Parathyroid adenoma (tissue), 2 donors: Measurements from ENCODE around the gene DNAJC1.

Source experiments
- H2AFZ ChIP-seq: fragments of 300-600 bp; sonication (generic); one replicate; pipeline ENCODE4 v1.7.0; 2017; ENCODE audit warnings: antibody characterized with exemption, mild to moderate bottlenecking
- H3K27ac ChIP-seq: fragments of 300-600 bp; sonication (generic); one replicate; pipeline ENCODE4 v1.7.0; 2017
- H3K27me3 ChIP-seq: fragments of 300-600 bp; sonication (generic); one replicate; pipeline ENCODE4 v1.7.0; 2017; ENCODE audit warnings: low read length; ENCODE audit not compliant: control insufficient read depth, insufficient read depth
- H3K36me3 ChIP-seq: fragments of 300-600 bp; sonication (generic); one replicate; pipeline ENCODE4 v1.7.0; 2017; ENCODE audit warnings: low read length; ENCODE audit not compliant: control insufficient read depth, insufficient read depth
- H3K4me1 ChIP-seq: fragments of 300-600 bp; sonication (generic); one replicate; pipeline ENCODE4 v1.7.0; 2017; ENCODE audit warnings: control low read depth
- H3K4me2 ChIP-seq: fragments of 300-600 bp; sonication (generic); one replicate; pipeline ENCODE4 v1.7.0; 2017; ENCODE audit warnings: low read length
- H3K4me3 ChIP-seq: fragments of 300-600 bp; sonication (generic); one replicate; pipeline ENCODE4 v1.7.0; 2017; ENCODE audit warnings: low read depth, low read length
- H3K79me2 ChIP-seq: fragments of 300-600 bp; sonication (generic); one replicate; pipeline ENCODE4 v1.7.0; 2017; ENCODE audit warnings: control low read depth
- H3K9ac ChIP-seq: fragments of 300-600 bp; sonication (generic); one replicate; pipeline ENCODE4 v1.7.0; 2017; ENCODE audit warnings: mild to moderate bottlenecking
- H3K9me3 ChIP-seq: fragments of 300-600 bp; sonication (generic); one replicate; pipeline ENCODE4 v1.7.0; 2017; ENCODE audit warnings: low read length; ENCODE audit not compliant: control insufficient read depth
- TF ChIP-seq, protein P1 (sequence below): fragments of 300-600 bp; sonication (generic); IDR thresholded peaks from one replicate; pipeline ENCODE4 v1.7.0; 2017; ENCODE audit warnings: antibody characterized with exemption, mild to moderate bottlenecking
- donor health status: primary hyperparathyroidism.

DNAJC1 gene, protein sequence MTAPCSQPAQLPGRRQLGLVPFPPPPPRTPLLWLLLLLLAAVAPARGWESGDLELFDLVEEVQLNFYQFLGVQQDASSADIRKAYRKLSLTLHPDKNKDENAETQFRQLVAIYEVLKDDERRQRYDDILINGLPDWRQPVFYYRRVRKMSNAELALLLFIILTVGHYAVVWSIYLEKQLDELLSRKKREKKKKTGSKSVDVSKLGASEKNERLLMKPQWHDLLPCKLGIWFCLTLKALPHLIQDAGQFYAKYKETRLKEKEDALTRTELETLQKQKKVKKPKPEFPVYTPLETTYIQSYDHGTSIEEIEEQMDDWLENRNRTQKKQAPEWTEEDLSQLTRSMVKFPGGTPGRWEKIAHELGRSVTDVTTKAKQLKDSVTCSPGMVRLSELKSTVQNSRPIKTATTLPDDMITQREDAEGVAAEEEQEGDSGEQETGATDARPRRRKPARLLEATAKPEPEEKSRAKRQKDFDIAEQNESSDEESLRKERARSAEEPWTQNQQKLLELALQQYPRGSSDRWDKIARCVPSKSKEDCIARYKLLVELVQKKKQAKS

GRCh38 chr10:22003177-22003963 is at the start of gene DNAJC1:
Gene DNAJC1, minus strand, starts transcription at chr10:22003730. Its CDS starts 296 bp downstream, at chr10:22003434.
- peak within 1 kb of the TSS; percentile 61 for H3K9ac ChIP-seq
- H3K79me2 ChIP-seq: peaks cover 36% of the 10 kb centered on the region
- peak within 1 kb of the TSS; percentile 97 for H2AFZ ChIP-seq
- TF ChIP-seq, protein P1, sequence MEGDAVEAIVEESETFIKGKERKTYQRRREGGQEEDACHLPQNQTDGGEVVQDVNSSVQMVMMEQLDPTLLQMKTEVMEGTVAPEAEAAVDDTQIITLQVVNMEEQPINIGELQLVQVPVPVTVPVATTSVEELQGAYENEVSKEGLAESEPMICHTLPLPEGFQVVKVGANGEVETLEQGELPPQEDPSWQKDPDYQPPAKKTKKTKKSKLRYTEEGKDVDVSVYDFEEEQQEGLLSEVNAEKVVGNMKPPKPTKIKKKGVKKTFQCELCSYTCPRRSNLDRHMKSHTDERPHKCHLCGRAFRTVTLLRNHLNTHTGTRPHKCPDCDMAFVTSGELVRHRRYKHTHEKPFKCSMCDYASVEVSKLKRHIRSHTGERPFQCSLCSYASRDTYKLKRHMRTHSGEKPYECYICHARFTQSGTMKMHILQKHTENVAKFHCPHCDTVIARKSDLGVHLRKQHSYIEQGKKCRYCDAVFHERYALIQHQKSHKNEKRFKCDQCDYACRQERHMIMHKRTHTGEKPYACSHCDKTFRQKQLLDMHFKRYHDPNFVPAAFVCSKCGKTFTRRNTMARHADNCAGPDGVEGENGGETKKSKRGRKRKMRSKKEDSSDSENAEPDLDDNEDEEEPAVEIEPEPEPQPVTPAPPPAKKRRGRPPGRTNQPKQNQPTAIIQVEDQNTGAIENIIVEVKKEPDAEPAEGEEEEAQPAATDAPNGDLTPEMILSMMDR: no peak
- H3K27ac ChIP-seq: peak within 1 kb of the TSS; percentile 87
- peaks cover 12% of the 10 kb centered on the region for H3K4me1 ChIP-seq
- peak within 1 kb of the TSS; percentile 72 for H3K4me2 ChIP-seq
- no peaks in the 10 kb centered on the region for H3K27me3 ChIP-seq
- H3K4me3 ChIP-seq: peak within 1 kb of the TSS; percentile 85
- H3K9me3 ChIP-seq: no peaks in the 10 kb centered on the region
- H3K36me3 ChIP-seq: no peaks in the 10 kb centered on the region

DNA sequence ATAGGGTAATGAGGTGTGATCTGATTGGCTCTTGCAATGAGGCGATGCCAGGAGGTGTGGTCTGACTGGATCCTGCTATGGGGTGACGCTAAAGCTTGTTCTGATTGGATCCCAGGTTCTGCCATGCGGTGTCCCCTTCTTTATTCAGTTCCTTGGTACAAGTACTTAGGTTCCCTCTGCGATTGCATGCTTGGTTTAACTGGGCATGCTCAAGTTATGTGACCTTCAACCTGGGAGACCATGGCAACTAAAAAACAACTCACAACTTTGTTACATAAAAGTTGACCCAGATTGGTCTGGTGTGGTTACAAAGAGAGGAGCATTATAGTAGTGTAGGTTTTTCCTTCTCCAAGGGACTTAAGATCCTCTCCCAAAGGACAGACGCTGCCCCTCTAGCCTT is 49.5 kb upstream of the DNAJC1 start:
- TF ChIP-seq, protein P1: no peak
- no peak overlapping the region for H3K4me2 ChIP-seq
- H3K9me3 ChIP-seq: no peaks in the 10 kb centered on the region
- H3K79me2 ChIP-seq: no peaks in the 10 kb centered on the region
- H3K9ac ChIP-seq: no peak overlapping the region
- no peaks in the 10 kb centered on the region for H3K4me1 ChIP-seq
- no peak overlapping the region for H3K4me3 ChIP-seq
- H3K27me3 ChIP-seq: no peaks in the 10 kb centered on the region
- H3K27ac ChIP-seq: no peak overlapping the region
- no peak overlapping the region for H2AFZ ChIP-seq
- no peaks in the 10 kb centered on the region for H3K36me3 ChIP-seq

GRCh38 chr10:22049635-22050034 is 46.1 kb upstream of the DNAJC1 start:
- TF ChIP-seq, protein P1: no peak
- Histone ChIP-seq H3K9me3 (no peaks in the 10 kb centered on the region), H3K27me3 (no peaks in the 10 kb centered on the region), H3K36me3 (no peaks in the 10 kb centered on the region), H3K79me2 (no peaks in the 10 kb centered on the region), H3K27ac (no peak overlapping the region), H3K4me3 (no peak overlapping the region), H3K4me1 (no peaks in the 10 kb centered on the region), H3K9ac (no peak overlapping the region), H3K4me2 (no peak overlapping the region), H2AFZ (no peak overlapping the region)

- H3K4me2 ChIP-seq: no peak overlapping the region
- H2AFZ ChIP-seq: no peak overlapping the region
- H3K4me1 ChIP-seq: no peaks in the 10 kb centered on the region
- H3K27ac ChIP-seq: no peak overlapping the region
- no peak overlapping the region for H3K9ac ChIP-seq
- H3K9me3 ChIP-seq: no peaks in the 10 kb centered on the region
- no peaks in the 10 kb centered on the region for H3K36me3 ChIP-seq
- H3K4me3 ChIP-seq: no peak overlapping the region
- H3K79me2 ChIP-seq: no peaks in the 10 kb centered on the region
- H3K27me3 ChIP-seq: no peaks in the 10 kb centered on the region
- TF ChIP-seq, protein P1: no peak
Observed at GRCh38 chr10:22047812-22048211, 44.3 kb upstream of the DNAJC1 start.
